K562 (cell line): ENCODE measurements around the gene GAB4. TPM values are rescaled to one million over a fixed set of nuclear protein-coding genes. Genes with fewer than 3 reads are reported as not detected.
A peak's percentile ranks its signal among the peaks of the same experiment; 100 is the strongest.

Source experiments
- ATAC-seq: fragments of 200-7000 bp; cut with Tn5 transposase; 3 replicates; pipeline ENCODE4 v1.9.1; 2020; ENCODE audit warnings: moderate library complexity
- BruUV-seq: library from RNA; stranded (reverse); fragments of 400-500 nt; replicated peaks from 2 replicates; lab custom pipeline; 2021; lab: Mats Ljungman, UMichigan
- CTCF ChIA-PET: fragments of 300-600 bp; formaldehyde crosslinking; extraction: SDS; loops from one replicate; lab custom pipeline; 2021; ENCODE audit warnings: low intra/inter-chr PET ratio; lab: Yijun Ruan, JAX
- POLR2A ChIA-PET: fragments of 300-600, 350-650 bp; sonication (Branson Sonifier 250); formaldehyde crosslinking; extraction: SDS; loops from one replicate; lab custom pipeline; 2021; ENCODE audit warnings: antibody characterized with exemption, inconsistent platforms; lab: Yijun Ruan, JAX
- DNase-seq, 4 experiments: peaks; one replicate each; pipeline versions ENCODE4 v3.0.0 to v3.0.0-alpha.2; 2011 to 2018; ENCODE audit warnings: low spot score in 3 of 4, mixed read lengths in 3 of 4; ENCODE audit errors: extremely low read depth in 1 of 4
- FAIRE-seq: peaks from 2 replicates; lab custom pipeline; 2011; peaks lifted over from hg19 to GRCh38; lab: Jason Lieb, UNC
- H2AFZ ChIP-seq: 2 replicates; pipeline ENCODE4 v1.6.0; 2011; ENCODE audit warnings: low read depth, low read length, control low read depth, inconsistent platforms
- H3K27ac ChIP-seq: fragments of 200-600 bp; 3 replicates; pipeline ENCODE4 v1.8.0; 2011; ENCODE audit warnings: low read depth, mild to moderate bottlenecking, control low read depth, inconsistent platforms, low read length, moderate library complexity, mixed read lengths; ENCODE audit errors: extremely low read depth
- H3K27me3 ChIP-seq, 2 experiments: fragments of 300-600 bp in 1 of 2; 2 replicates in 1 of 2; 3 replicates in 1 of 2; pipeline versions ENCODE4 v1.6.0 to v1.8.0; 2011; ENCODE audit warnings: inconsistent platforms in 2 of 2, low read length in 2 of 2, mild to moderate bottlenecking in 1 of 2, mixed read lengths in 1 of 2, moderate library complexity in 1 of 2; ENCODE audit not compliant: control insufficient read depth in 2 of 2, insufficient read depth in 2 of 2
- H3K36me3 ChIP-seq: fragments of 300-600 bp; 3 replicates; pipeline ENCODE4 v1.8.0; 2011; ENCODE audit warnings: mild to moderate bottlenecking, low read length, inconsistent platforms; ENCODE audit not compliant: control insufficient read depth, insufficient read depth
- H3K4me1 ChIP-seq, 2 experiments: fragments of 200-600 bp in 1 of 2; replicated peaks in 1 of 2; 2 replicates in 1 of 2; 3 replicates in 1 of 2; pipeline versions ENCODE4 v1.5.1 to v1.8.0; 2011; ENCODE audit warnings: inconsistent platforms in 2 of 2, low read length in 2 of 2, mild to moderate bottlenecking in 1 of 2, mixed read lengths in 1 of 2, moderate library complexity in 1 of 2; ENCODE audit not compliant: control insufficient read depth in 2 of 2, insufficient read depth in 2 of 2
- H3K4me2 ChIP-seq: 2 replicates; pipeline ENCODE4 v1.6.1; 2011; ENCODE audit warnings: low read length, control low read depth, inconsistent platforms, mixed read lengths; ENCODE audit not compliant: insufficient read depth
- H3K4me3 ChIP-seq: fragments of 200-600 bp; sonication (generic), shearing (Covaris generic); 2 replicates; pipeline ENCODE4 v1.5.1; 2016; ENCODE audit warnings: control low read depth, inconsistent platforms
- H3K79me2 ChIP-seq: fragments of 200-600 bp; 3 replicates; pipeline ENCODE4 v1.8.0; 2011; ENCODE audit warnings: low read length, inconsistent platforms; ENCODE audit not compliant: control insufficient read depth, insufficient read depth
- H3K9ac ChIP-seq, 2 experiments: 2 replicates each; pipeline versions ENCODE4 v1.6.0 to v1.6.1; 2011; ENCODE audit warnings: low read depth in 2 of 2, low read length in 2 of 2, control low read depth in 1 of 2, inconsistent platforms in 1 of 2, mild to moderate bottlenecking in 1 of 2, mixed read lengths in 1 of 2; ENCODE audit not compliant: insufficient read depth in 1 of 2
- H3K9me1 ChIP-seq: one replicate; pipeline ENCODE4 v1.6.0; 2011; ENCODE audit warnings: inconsistent platforms, mild to moderate bottlenecking, low read length, moderate library complexity; ENCODE audit not compliant: control insufficient read depth, insufficient read depth
- H3K9me3 ChIP-seq: replicated peaks from 2 replicates; pipeline ENCODE4 v1.5.1; 2011; ENCODE audit warnings: low read depth, low read length, inconsistent platforms; ENCODE audit not compliant: control insufficient read depth, insufficient read depth
- H4K20me1 ChIP-seq: replicated peaks from 2 replicates; pipeline ENCODE4 v1.6.1; 2011; ENCODE audit warnings: low read length, inconsistent platforms, mixed read lengths; ENCODE audit not compliant: control insufficient read depth, insufficient read depth
- CTCFL ChIP-seq: IDR thresholded peaks from 2 replicates; pipeline ENCODE4 v1.6.1; 2011; ENCODE audit warnings: borderline replicate concordance, low read depth, mild to moderate bottlenecking, moderate library complexity, low read length; ENCODE audit not compliant: insufficient read depth, poor library complexity, severe bottlenecking
- LEF1 ChIP-seq: fragments of 450-650 bp; IDR thresholded peaks from 2 replicates; pipeline ENCODE4 v1.6.1; 2016; ENCODE audit warnings: mild to moderate bottlenecking
- NCOA6 ChIP-seq: fragments of 450-650 bp; IDR thresholded peaks from 2 replicates; pipeline ENCODE4 v1.6.1; 2017; ENCODE audit warnings: mild to moderate bottlenecking
- RAD21 ChIP-seq, 2 experiments: fragments of 250-450 bp in 1 of 2; fragments of 450-650 bp in 1 of 2; sonication (Bioruptor Pico) in 1 of 2; formaldehyde crosslinking in 1 of 2; IDR thresholded peaks in 1 of 2; conservative IDR thresholded peaks in 1 of 2; 2 replicates each; pipeline versions ENCODE4 v1.4.0 to v1.8.0; 2020 to 2022; ENCODE audit warnings: mild to moderate bottlenecking in 2 of 2, moderate library complexity in 1 of 2
- SMARCE1 ChIP-seq: fragments of 450-650 bp; IDR thresholded peaks from 2 replicates; pipeline ENCODE4 v1.7.1; 2016; ENCODE audit warnings: mild to moderate bottlenecking
- WGBS: fragments of 100-300 bp; shearing (Covaris generic); methylation state at CpG from one replicate; pipeline ENCODE4 v1.1.6; 2016; ENCODE audit warnings: low coverage, mixed read lengths; ENCODE audit not compliant: insufficient coverage; ENCODE audit errors: missing lambda C conversion rate; 5-methylcytosine and 5-hydroxymethylcytosine counted together
- in situ Hi-C: fragments of 300-500 bp; cut with MboI; formaldehyde crosslinking; loops from 4 replicates; pipeline ENCODE4 v1.15.0; 2018; ENCODE audit warnings: inconsistent platforms, mixed read lengths
- intact Hi-C: fragments of 100-400 bp; cut with micrococcal nuclease; formaldehyde crosslinking; loops from 2 replicates; pipeline ENCODE4 v1.14.2; 2022
- polyA plus RNA-seq, 8 experiments: library from polyadenylated mRNA; depleted of rRNA in 4 of 8; stranded (reverse) in 5 of 8; unstranded in 3 of 8; fragments of >200 nt; fragmentation: Nextera tagmentation in 2 of 8; fragmentation: Illumina TruSeq in 1 of 8; extraction: Ambion mirVana in 2 of 8; extraction: Trizol in 1 of 8; gene quantifications; 2 replicates each; pipeline versions ENCODE4 v1.2.1 to v1.2.3, GENCODE V29; 2011 to 2014; ENCODE audit warnings: inconsistent platforms in 1 of 8, missing spikeins in 1 of 8
- total RNA-seq, 7 experiments: library from RNA; depleted of rRNA in 6 of 7; stranded (reverse); fragments of >200 nt in 6 of 7; fragmentation: Illumina TruSeq in 2 of 7; extraction: Trizol in 2 of 7; gene quantifications; 2 replicates each; pipeline versions ENCODE4 v1.2.1 to v1.2.3, GENCODE V29; 2011 to 2021; ENCODE audit warnings: low replicate concordance in 1 of 7
- TF ChIP-seq, protein P1 (sequence below), 2 experiments: IDR thresholded peaks; 2 replicates each; pipeline ENCODE4 v1.6.1; 2011; ENCODE audit warnings: borderline replicate concordance in 1 of 2, control low read depth in 1 of 2, low read depth in 1 of 2, low read length in 1 of 2, mild to moderate bottlenecking in 1 of 2, mixed read lengths in 1 of 2, moderate library complexity in 1 of 2; ENCODE audit not compliant: insufficient read depth in 1 of 2, insufficient read length in 1 of 2, poor library complexity in 1 of 2, severe bottlenecking in 1 of 2; ENCODE audit errors: extremely low read depth in 1 of 2
- TF ChIP-seq, protein P2 (sequence below), 3 experiments: IDR thresholded peaks in 2 of 3; conservative IDR thresholded peaks in 1 of 3; 2 replicates each; pipeline ENCODE4 v1.5.1; 2011 to 2012; ENCODE audit warnings: low read length in 3 of 3, mild to moderate bottlenecking in 3 of 3, control low read depth in 2 of 3, improper control_type of control experiment in 1 of 3, inconsistent platforms in 1 of 3, low read depth in 1 of 3, mixed read lengths in 1 of 3, moderate library complexity in 1 of 3; ENCODE audit not compliant: insufficient read depth in 2 of 3
- TF ChIP-seq, protein P3 (sequence below): fragments of 450-650 bp; formaldehyde crosslinking; IDR thresholded peaks from 2 replicates; pipeline ENCODE4 v1.4.0; 2020; ENCODE audit warnings: mild to moderate bottlenecking, moderate library complexity

GAB4 gene
- total and polyA plus RNA-seq, 9 of the 15 experiments (the other 6 are each of a cell fraction or from before 2014, with no cell fraction given), result 0.04 to 0.11 (median 0.04) TPM; not detected in 6

GRCh38 chr22:17009640-17010291 is 1.7 kb upstream of the GAB4 start:
- peaks cover 0 to 11% of the 10 kb centered on the region in 2 experiments; a peak in 2 of 5 replicates for H3K4me1 ChIP-seq
- no peak overlapping the region for H3K9ac ChIP-seq
- H3K4me3 ChIP-seq, result no peak overlapping the region
- no peaks in the 10 kb centered on the region for H3K9me1 ChIP-seq
- peaks cover 3 to 30% of the 10 kb centered on the region in 2 experiments; a peak in 3 of 5 replicates for H3K27me3 ChIP-seq
- no peaks in the 10 kb centered on the region for H4K20me1 ChIP-seq
- FAIRE-seq, result peak; percentile 60
- H3K79me2 ChIP-seq, result no peaks in the 10 kb centered on the region
- BruUV-seq, result no TSS peak
- TF ChIP-seq LEF1 (no peak), RAD21 (CRISPR knock-in tag; conservative IDR thresholded peaks at IDR 0.05 in 1 of 2, IDR thresholded peaks at IDR 0.05 in 1 of 2) (peak in 1 of 2 experiments; percentile 21; a peak in 1 of 4 replicates), CTCFL (peak; percentile 2), SMARCE1 (no peak), NCOA6 (no peak)
- TF ChIP-seq, protein P1, sequence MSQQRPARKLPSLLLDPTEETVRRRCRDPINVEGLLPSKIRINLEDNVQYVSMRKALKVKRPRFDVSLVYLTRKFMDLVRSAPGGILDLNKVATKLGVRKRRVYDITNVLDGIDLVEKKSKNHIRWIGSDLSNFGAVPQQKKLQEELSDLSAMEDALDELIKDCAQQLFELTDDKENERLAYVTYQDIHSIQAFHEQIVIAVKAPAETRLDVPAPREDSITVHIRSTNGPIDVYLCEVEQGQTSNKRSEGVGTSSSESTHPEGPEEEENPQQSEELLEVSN (IDR thresholded peaks at IDR 0.05; ENCODE audit: borderline replicate concordance in 1 of 2, extremely low read depth in 1 of 2, insufficient read depth in 1 of 2, insufficient read length in 1 of 2, low read depth in 1 of 2, low read length in 1 of 2, poor library complexity in 1 of 2, severe bottlenecking in 1 of 2), result no peak
- TF ChIP-seq, protein P2, sequence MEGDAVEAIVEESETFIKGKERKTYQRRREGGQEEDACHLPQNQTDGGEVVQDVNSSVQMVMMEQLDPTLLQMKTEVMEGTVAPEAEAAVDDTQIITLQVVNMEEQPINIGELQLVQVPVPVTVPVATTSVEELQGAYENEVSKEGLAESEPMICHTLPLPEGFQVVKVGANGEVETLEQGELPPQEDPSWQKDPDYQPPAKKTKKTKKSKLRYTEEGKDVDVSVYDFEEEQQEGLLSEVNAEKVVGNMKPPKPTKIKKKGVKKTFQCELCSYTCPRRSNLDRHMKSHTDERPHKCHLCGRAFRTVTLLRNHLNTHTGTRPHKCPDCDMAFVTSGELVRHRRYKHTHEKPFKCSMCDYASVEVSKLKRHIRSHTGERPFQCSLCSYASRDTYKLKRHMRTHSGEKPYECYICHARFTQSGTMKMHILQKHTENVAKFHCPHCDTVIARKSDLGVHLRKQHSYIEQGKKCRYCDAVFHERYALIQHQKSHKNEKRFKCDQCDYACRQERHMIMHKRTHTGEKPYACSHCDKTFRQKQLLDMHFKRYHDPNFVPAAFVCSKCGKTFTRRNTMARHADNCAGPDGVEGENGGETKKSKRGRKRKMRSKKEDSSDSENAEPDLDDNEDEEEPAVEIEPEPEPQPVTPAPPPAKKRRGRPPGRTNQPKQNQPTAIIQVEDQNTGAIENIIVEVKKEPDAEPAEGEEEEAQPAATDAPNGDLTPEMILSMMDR (IDR thresholded peaks at IDR 0.05 in 2 of 3, conservative IDR thresholded peaks at IDR 0.05 in 1 of 3; ENCODE audit: insufficient read depth in 2 of 3, low read depth in 1 of 3, low read length in 3 of 3), result peak; percentile 11 to 47 (median 35); a peak in 2 of 6 replicates
- TF ChIP-seq, protein P3, sequence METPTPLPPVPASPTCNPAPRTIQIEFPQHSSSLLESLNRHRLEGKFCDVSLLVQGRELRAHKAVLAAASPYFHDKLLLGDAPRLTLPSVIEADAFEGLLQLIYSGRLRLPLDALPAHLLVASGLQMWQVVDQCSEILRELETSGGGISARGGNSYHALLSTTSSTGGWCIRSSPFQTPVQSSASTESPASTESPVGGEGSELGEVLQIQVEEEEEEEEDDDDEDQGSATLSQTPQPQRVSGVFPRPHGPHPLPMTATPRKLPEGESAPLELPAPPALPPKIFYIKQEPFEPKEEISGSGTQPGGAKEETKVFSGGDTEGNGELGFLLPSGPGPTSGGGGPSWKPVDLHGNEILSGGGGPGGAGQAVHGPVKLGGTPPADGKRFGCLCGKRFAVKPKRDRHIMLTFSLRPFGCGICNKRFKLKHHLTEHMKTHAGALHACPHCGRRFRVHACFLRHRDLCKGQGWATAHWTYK (CRISPR knock-in tag), result no peak
- H3K4me2 ChIP-seq, result no peak overlapping the region
- no peak overlapping the region for H2AFZ ChIP-seq
- no peak overlapping the region for H3K27ac ChIP-seq
- ATAC-seq, result peak; percentile 69
- WGBS, result under 1% methylated on average over 9 of the region's 9 CpGs
- in situ Hi-C loops, result no loop called here
- no peak for DNase-seq
- ChIA-PET CTCF (no interaction called here), POLR2A (no interaction called here)
- no peaks in the 10 kb centered on the region for H3K36me3 ChIP-seq
- intact Hi-C loops, result no loop called here
- H3K9me3 ChIP-seq, result no peaks in the 10 kb centered on the region
